Measurements from ENCODE around the gene TSPAN6.

- TF ChIP-seq MAFK (IDR thresholded peaks at IDR 0.05; ENCODE audit: partially characterized antibody) (no peak), CTCF (IDR thresholded peaks at IDR 0.05) (peak; percentile 47), KDM1A (IDR thresholded peaks at IDR 0.05; ENCODE audit: low read depth) (no peak), POLR2A (IDR thresholded peaks at IDR 0.05; ENCODE audit: low read length) (no peak), RCOR1 (IDR thresholded peaks at IDR 0.05; ENCODE audit: low read depth, low read length) (no peak)
Observed at GRCh38 chrX:100615005-100615404, 21.6 kb downstream of the TSPAN6 start.

All from A549 (cell line).